ENCODE measurements around the gene ADD1.
A peak's percentile ranks its signal among the peaks of the same experiment; 100 is the strongest.

The ADD1 gene

GRCh38 chr4:2806390-2807355, 37.0 kb upstream of the ADD1 start:
- DNase-seq = no peak

DNA sequence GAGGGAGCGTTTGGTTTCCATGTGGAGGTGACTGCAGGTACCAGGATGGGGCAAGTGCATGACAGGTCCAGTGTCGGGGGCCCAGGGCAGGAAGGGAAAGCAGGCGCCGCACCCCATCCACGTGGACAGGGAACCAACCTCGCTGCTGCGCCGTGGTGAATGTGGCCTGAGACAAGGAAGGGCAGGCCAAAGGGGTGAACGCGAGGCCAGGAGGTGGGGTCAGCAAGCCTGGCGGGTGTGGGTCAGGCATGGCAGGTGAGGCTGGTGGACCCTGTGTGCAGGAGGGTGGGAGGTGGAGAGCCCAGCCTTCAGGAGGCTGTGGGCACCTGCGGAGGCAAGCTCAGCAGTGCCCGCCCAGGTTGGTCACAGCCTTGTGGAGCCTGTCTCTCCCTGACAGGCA, 36.1 kb upstream of the ADD1 start:
- no peak for DNase-seq

DNA sequence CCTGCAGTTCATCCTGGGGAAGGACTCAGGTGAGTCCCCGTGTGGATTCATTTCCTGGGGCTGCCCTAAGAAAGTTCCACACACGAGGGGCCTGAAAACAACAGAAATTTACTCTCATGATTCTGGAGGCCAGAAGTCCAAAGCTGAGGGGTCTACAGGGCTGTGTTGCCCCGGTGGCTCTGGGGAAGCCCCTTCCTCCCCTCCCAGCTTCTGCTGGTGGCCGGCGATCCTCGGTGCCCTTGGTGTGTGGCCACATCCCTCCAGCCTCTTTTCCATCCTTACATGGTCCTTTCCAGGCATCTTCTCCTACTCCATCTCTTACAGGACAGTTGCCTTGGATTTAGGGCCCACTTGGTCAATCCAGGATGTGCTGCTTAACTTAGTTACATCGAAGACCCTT, 35.6 kb upstream of the ADD1 start:
- DNase-seq = no peak

- no peak for DNase-seq
Observed at GRCh38 chr4:2809610-2810180, 33.9 kb upstream of the ADD1 start.

DNA sequence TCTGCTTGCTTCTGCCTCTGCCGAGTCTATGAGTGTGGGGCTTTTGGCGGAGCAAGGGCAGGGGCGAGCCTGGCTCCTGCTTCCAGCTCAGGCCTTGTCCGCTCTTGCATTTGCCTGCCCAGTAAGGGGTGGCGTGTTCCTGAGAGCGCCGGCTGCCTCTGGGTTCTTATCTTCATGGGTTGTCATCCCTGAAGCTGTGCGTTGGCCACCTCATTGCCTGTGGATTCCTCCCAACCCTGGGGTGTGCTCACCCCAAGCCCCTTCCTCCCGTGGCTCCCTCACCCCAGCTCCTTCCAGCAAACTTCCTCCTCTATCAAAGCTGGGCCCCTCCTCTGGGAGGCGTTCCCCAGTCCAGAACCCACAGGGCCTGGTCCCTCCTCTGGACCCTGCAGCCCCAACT, 33.3 kb upstream of the ADD1 start:
- no peak for DNase-seq

- peak; percentile 45 for DNase-seq
Observed at GRCh38 chr4:2811830-2812611, 31.6 kb upstream of the ADD1 start.

DNA sequence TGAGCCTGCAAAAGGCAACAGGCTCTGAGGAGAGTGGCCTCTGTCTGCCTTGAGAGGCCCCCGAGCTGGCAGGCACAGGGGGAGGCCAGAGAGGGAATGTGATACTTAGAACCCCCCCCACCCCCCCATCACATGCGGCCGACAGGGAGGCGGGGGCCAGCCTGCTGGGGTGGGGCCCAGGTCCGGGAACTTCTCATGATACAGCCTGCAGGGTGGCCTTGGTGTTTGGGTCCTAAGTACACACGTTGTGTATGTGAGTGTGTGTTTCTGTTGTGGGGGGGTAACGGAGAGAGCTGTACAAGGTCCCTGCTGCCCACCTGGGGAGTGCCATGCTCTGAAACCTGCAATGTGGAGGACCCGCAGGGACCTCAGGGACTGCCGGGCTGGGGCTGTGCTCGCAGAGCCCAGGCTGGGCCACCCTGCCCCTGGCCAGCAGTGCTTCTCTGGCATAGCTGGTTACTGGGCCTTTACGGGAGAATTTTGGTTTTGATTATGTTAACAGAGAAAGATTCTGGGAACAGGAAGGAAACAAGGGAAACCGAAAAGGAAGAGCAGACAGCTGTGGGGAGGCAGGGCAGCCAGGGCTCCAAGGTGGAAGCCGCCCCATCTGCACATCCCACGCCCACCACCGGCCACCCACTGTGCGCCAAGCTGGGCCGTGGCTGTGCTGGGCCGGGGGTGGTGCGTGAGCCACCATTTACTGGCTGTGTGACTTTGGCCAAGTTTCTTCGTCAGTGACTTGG, 30.9 kb upstream of the ADD1 start:
- no peak for DNase-seq

GRCh38 chr4:2813446-2814405, 29.9 kb upstream of the ADD1 start:
- DNase-seq = no peak

DNA sequence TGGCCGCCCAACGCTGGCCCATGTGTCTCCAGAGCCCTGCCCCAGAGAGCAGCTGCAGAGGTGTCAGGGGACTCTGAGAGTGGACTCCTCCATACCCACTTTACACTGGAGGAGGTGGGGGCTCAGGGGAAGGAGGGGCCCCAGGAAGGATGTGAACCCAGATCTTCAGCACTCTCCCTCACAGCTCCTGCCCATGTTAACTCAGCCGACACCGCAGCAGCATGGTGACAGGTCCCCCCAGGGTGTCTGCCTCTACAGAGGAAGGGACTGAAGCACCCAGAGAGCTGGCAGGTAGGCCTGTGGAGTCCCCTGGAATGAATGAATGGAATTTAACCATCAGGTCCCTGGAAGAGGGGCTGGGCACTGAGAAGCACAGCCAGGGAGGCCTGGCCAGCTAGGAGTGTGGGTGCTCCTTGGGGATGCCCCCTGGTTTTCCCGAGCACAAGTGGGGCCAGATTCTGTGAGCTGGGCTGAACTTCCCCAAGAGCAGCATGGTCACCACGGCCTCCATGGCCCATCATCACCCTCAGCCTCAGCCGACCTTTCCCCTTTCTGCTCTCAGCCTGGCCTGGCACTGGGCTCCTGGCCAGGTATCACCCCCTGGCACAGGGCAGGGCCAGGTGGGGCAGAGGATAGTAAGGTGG, 28.9 kb upstream of the ADD1 start:
- no peak for DNase-seq

- DNase-seq = no peak
Observed at GRCh38 chr4:2816401-2816954, 27.2 kb upstream of the ADD1 start.

- no peak for DNase-seq
Observed at GRCh38 chr4:2817137-2817536, 26.5 kb upstream of the ADD1 start.

DNA sequence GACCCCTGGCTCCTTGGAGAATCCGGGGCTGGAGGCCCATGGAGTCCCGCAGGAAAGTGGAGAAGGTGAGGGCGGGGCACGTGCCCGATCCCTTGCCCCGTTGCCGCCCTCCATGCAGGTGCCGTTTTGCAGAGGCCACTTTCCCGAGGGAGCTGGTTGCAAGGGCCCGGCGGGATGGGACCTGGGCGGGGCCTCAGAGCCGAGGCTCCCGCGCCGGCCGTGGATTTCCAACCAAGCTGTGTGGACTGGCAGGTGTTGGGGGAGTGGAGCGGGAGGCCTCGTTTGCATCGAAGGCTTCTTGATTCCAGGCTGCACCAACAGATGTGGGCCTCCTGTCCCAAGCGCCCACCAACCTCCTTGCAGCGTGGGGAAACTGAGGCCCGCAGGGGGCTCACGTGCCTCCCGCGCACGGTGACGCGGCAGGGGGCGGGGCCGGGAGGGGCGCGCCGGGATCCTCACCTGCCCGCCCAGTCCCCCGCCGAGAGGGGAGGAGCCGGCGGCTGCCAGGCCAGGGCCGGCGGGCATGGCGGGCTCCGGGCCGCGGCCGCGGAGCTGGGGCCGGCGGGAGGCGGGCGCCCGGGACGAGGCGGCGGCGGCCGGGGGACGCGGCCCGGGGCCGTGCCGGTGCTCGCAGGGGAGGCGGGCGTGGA, 25.8 kb upstream of the ADD1 start:
- no peak for DNase-seq

GRCh38 chr4:2818351-2818939, 25.2 kb upstream of the ADD1 start:
- no peak for DNase-seq

- no peak for DNase-seq
Observed at GRCh38 chr4:2819244-2820215, 24.1 kb upstream of the ADD1 start.

DNA sequence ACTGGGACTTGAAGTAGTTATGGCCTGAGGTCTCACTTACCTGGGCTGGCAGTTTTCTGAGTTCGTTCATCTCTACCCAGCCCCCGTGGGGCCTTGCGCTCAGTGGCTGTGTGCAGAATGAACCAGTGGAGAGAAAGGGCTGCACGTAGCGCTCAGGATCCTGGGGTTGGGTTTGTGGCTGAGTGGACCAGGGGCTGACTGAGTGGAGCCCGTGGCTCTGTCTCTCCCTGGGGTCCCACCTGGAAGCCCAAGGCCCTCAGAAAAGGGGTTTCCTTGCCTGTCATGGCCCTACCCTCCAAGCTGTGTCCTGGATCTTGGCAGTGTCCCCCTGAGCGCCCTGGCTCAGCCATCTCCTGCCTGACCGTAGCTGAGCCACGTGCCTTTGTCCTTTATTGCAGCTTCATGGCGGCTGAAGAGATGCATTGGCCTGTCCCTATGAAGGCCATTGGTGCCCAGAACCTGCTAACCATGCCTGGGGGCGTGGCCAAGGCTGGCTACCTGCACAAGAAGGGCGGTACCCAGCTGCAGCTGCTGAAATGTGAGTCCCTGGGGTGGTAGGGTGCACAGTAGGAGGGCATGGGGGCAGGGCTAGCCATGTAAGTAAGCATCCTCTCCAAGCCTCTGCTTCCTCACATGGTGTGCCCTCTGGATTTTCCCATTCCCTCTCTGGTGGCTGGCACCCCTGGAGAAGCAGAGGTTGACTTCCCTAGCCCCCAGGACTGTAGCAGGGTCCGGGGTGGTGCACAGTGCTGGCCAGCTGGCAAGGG, 23.2 kb upstream of the ADD1 start:
- no peak for DNase-seq

DNA sequence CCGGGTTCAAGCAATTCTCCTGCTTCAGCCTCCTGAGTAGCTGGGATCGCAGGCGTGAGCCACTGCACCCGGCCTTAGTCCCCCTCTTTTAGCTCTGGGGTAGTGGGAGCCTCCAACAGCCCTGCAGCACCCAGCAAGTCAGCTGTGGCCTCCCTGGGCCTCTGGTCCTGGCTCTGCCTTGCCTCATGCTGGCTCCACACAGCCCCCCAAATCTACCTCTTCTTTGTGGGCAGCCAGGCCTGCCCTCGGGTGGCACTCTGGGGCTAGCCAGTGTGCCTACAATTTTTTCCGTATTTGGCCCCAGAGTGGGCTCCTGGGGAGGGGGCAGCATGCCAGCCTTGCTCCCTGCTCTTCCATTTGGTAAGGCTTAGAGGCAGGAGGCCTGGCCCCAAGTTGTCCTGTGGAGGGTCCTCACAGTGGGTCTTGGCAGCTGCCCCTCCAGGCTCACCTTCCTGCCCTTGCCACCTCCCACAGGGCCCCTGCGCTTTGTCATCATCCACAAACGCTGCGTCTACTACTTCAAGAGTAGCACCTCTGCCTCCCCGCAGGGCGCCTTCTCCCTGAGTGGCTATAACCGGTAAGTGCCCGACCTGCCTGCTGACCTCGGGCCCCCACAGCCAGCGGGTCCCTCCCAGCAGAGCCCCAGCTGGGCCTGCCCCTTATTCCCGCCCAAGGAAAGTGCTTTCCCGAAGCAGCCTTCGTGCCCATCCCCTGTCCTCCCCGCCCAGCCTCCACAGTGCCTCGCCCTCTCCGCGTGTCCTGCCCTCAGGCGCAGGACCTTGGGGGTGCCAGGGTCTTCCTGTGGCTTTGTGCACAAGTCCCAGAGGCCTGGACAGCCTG, 21.0 kb upstream of the ADD1 start:
- no peak for DNase-seq

DNA sequence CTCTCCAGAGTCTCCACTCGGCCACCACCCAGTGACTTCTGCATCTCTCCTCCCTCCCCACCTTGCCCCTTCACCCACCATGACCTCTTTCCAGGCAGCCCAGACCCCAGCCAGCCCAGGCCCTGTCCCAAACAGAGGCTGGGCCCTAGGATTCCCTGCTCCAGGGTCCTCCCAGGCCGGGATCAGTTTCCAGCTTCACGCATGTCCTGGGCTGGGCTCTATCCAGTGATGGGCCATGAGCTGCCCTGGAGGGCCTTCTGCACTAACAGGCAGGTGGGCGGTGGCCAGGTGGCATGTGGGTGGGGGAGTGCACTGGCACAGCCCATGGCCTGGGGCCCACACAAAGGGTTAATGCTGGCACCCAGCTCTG, 20.4 kb upstream of the ADD1 start:
- no peak for DNase-seq
